Peyer's patch (tissue), 4 donors: Measurements from ENCODE around the gene AAMDC.

Source experiments
- CTCF ChIP-seq, 6 experiments: fragments of 450-650 bp in 4 of 6; fragments of 200-600 bp in 2 of 6; sonication (generic) in 1 of 6; IDR thresholded peaks; one replicate each; pipeline ENCODE4 v1.5.1; 2017 to 2019; ENCODE audit warnings: antibody characterized with exemption in 6 of 6, mild to moderate bottlenecking in 3 of 6, moderate library complexity in 1 of 6
- POLR2A ChIP-seq, 2 donors: fragments of 450-650 bp; IDR thresholded peaks; one replicate each; pipeline ENCODE4 v1.5.1; 2017; ENCODE audit warnings: antibody characterized with exemption in 2 of 2, mild to moderate bottlenecking in 2 of 2, moderate library complexity in 2 of 2

GRCh38 chr11:77882396-77882795, 61.5 kb downstream of the AAMDC start:
- TF ChIP-seq CTCF (IDR thresholded peaks at IDR 0.05): no peak
- TF ChIP-seq POLR2A (IDR thresholded peaks at IDR 0.05): no peak
